K562 (cell line): ENCODE measurements around the gene STK11. TPM values are rescaled to one million over a fixed set of nuclear protein-coding genes. Genes with fewer than 3 reads are reported as not detected.

Experiments used
- ETV1 ChIP-seq: fragments of 450-650 bp; conservative IDR thresholded peaks from 2 replicates; pipeline ENCODE4 v1.6.1; 2016; ENCODE audit warnings: missing genetic modification characterization, control low read depth, low read depth, missing compliant biosample characterization
- HDAC3 ChIP-seq: fragments of 450-650 bp; IDR thresholded peaks from 2 replicates; pipeline ENCODE4 v1.6.1; 2018; ENCODE audit warnings: borderline replicate concordance, mild to moderate bottlenecking, moderate library complexity; ENCODE audit not compliant: partially characterized antibody
- HEY1 ChIP-seq: fragments of 250-450 bp; sonication (Bioruptor Pico); IDR thresholded peaks from 2 replicates; pipeline ENCODE4 v1.5.0; 2020; ENCODE audit warnings: mild to moderate bottlenecking, moderate library complexity, borderline replicate concordance
- IRF1 ChIP-seq: sonication (generic); formaldehyde crosslinking; IDR thresholded peaks from 2 replicates; pipeline ENCODE4 v1.8.0; 2022; ENCODE audit warnings: missing genetic modification reagents, mild to moderate bottlenecking, borderline replicate concordance
- POLR2H ChIP-seq: IDR thresholded peaks from 2 replicates; pipeline ENCODE4 v1.6.1; 2016; ENCODE audit warnings: missing genetic modification characterization, low read depth, mild to moderate bottlenecking, control low read depth, missing compliant biosample characterization, moderate library complexity
- RBM25 ChIP-seq: fragments of 200-400 bp; formaldehyde crosslinking; IDR thresholded peaks from 2 replicates; pipeline ENCODE4 v1.6.1; 2018; ENCODE audit warnings: low read length, low read depth, moderate library complexity; ENCODE audit not compliant: severe bottlenecking
- RERE ChIP-seq: sonication (generic); formaldehyde crosslinking; IDR thresholded peaks from 2 replicates; pipeline ENCODE4 v1.8.0; 2023; ENCODE audit warnings: missing genetic modification reagents, mild to moderate bottlenecking, borderline replicate concordance
- SAFB2 ChIP-seq: fragments of 200-400 bp; formaldehyde crosslinking; IDR thresholded peaks from 2 replicates; pipeline ENCODE4 v1.6.1; 2018; ENCODE audit warnings: borderline replicate concordance, low read length, low read depth, moderate library complexity; ENCODE audit not compliant: severe bottlenecking
- ZBTB1 ChIP-seq: sonication (generic); formaldehyde crosslinking; IDR thresholded peaks from 2 replicates; pipeline ENCODE4 v1.8.1; 2023; ENCODE audit warnings: missing genetic modification reagents, low read depth, mild to moderate bottlenecking, borderline replicate concordance
- ZBTB11 ChIP-seq, 3 experiments: fragments of 200-800 bp in 1 of 3; fragments of 250-450 bp in 1 of 3; fragments of 450-650 bp in 1 of 3; sonication (Bioruptor Pico) in 1 of 3; sonication (Bioruptor generic) in 1 of 3; formaldehyde crosslinking in 1 of 3; IDR thresholded peaks; 2 replicates each; pipeline versions ENCODE4 v1.6.1 to v1.8.0; 2016 to 2022; ENCODE audit warnings: mild to moderate bottlenecking in 2 of 3, missing genetic modification characterization in 2 of 3, missing compliant biosample characterization in 1 of 3, moderate library complexity in 1 of 3
- ZKSCAN1 ChIP-seq: fragments of 150-350 bp; IDR thresholded peaks from 2 replicates; pipeline ENCODE4 v1.6.1; 2016; ENCODE audit warnings: low read depth, low read length
- ZNF586 ChIP-seq: fragments of 450-650 bp; formaldehyde crosslinking; conservative IDR thresholded peaks from 2 replicates; pipeline ENCODE4 v1.4.0; 2020; ENCODE audit warnings: mild to moderate bottlenecking, moderate library complexity
- polyA plus RNA-seq, 8 experiments: library from polyadenylated mRNA; depleted of rRNA in 4 of 8; stranded (reverse) in 5 of 8; unstranded in 3 of 8; fragments of >200 nt; fragmentation: Nextera tagmentation in 2 of 8; fragmentation: Illumina TruSeq in 1 of 8; extraction: Ambion mirVana in 2 of 8; extraction: Trizol in 1 of 8; gene quantifications; 2 replicates each; pipeline versions ENCODE4 v1.2.1 to v1.2.3, GENCODE V29; 2011 to 2014; ENCODE audit warnings: inconsistent platforms in 1 of 8, missing spikeins in 1 of 8
- total RNA-seq, 7 experiments: library from RNA; depleted of rRNA in 6 of 7; stranded (reverse); fragments of >200 nt in 6 of 7; fragmentation: Illumina TruSeq in 2 of 7; extraction: Trizol in 2 of 7; gene quantifications; 2 replicates each; pipeline versions ENCODE4 v1.2.1 to v1.2.3, GENCODE V29; 2011 to 2021; ENCODE audit warnings: low replicate concordance in 1 of 7
- TF ChIP-seq, protein P1 (sequence below): fragments of 450-650 bp; conservative IDR thresholded peaks from 2 replicates; pipeline ENCODE4 v1.6.1; 2016; ENCODE audit warnings: missing genetic modification characterization, low read depth, mild to moderate bottlenecking, control low read depth, missing compliant biosample characterization

STK11 gene
- total and polyA plus RNA-seq, 9 of the 15 experiments (the other 6 are each of a cell fraction or from before 2014, with no cell fraction given): 0.15 to 96.5 (median 31.7) TPM

DNA sequence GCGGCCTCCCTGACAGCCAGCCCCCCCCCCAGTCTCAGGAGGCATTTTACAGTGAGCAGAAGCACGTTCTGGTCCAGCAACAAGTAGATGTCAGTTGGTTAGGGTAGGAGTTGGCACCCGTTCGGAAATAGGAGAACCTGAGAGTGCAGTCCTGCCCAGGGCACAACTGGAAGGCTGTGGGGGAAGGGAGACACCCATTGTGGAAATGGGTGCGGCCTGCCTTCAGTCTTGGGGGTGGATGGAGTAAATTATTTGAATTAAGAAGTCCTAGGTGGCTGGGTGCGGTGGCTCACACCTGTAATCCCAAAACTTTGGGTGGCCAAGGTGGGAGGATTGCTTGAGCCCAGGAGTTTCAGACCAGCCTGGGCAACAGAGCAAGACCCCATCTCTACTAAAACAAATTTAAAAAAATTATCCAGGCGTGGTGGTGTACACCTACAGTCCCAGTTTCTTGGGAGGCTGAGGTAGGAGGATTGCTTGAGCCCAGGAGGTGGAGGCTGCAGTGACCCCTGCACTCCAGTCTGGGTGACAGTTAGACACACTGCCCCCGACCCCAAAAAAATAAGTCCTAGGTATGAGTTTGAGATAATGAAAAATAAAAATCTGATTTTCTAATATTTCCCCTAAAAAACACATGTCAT, 64.8 kb downstream of the STK11 start (continued):
- TF ChIP-seq ETV1 (tag) (no peak), RERE (CRISPR knock-in tag) (no peak), HDAC3 (no peak), POLR2H (tag) (no peak), ZBTB1 (CRISPR knock-in tag) (no peak), ZBTB11 (CRISPR knock-in tag; IDR thresholded peaks at IDR 0.05) (peak in 1 of 3 experiments; percentile 8; a peak in 1 of 6 replicates), ZNF586 (CRISPR knock-in tag) (0 out of 2 replicates have a peak, but pooled peaks have one; percentile 28), ZKSCAN1 (no peak), IRF1 (CRISPR knock-in tag) (no peak), SAFB2 (no peak), RBM25 (peak; percentile 55), HEY1 (no peak)
- TF ChIP-seq, protein P1, sequence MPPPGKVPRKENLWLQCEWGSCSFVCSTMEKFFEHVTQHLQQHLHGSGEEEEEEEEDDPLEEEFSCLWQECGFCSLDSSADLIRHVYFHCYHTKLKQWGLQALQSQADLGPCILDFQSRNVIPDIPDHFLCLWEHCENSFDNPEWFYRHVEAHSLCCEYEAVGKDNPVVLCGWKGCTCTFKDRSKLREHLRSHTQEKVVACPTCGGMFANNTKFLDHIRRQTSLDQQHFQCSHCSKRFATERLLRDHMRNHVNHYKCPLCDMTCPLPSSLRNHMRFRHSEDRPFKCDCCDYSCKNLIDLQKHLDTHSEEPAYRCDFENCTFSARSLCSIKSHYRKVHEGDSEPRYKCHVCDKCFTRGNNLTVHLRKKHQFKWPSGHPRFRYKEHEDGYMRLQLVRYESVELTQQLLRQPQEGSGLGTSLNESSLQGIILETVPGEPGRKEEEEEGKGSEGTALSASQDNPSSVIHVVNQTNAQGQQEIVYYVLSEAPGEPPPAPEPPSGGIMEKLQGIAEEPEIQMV (tag): no peak
